Natural killer cell (primary cell): ENCODE results near the gene CCDC12. TPM values are rescaled to one million over a fixed set of nuclear protein-coding genes. Genes with fewer than 3 reads are reported as not detected.
A peak's percentile ranks its signal among the peaks of the same experiment; 100 is the strongest.

Source experiments
- ATAC-seq, 3 donors: fragments of 150-1000 bp in 2 of 3; fragments of 200-7000 bp in 1 of 3; cut with Tn5 transposase; 1 replicate in 1 of 3; 2 replicates in 2 of 3; pipeline ENCODE4 v1.10.0; 2021; ENCODE audit warnings: mild to moderate bottlenecking in 2 of 3, moderate library complexity in 2 of 3
- DNase-seq, 2 donors: peaks; one replicate each; pipeline versions ENCODE4 v3.0.0 to v3.0.0-alpha.2; 2013 to 2021; ENCODE audit warnings: mixed read lengths in 1 of 2
- H3K27ac ChIP-seq: one replicate; pipeline ENCODE4 v1.5.1; 2013; ENCODE audit warnings: mild to moderate bottlenecking, low read length
- H3K27me3 ChIP-seq: one replicate; pipeline ENCODE4 v1.6.1; 2013; ENCODE audit warnings: low read length; ENCODE audit not compliant: control insufficient read depth, insufficient read depth
- H3K36me3 ChIP-seq: one replicate; pipeline ENCODE4 v1.6.1; 2013; ENCODE audit warnings: low read length; ENCODE audit not compliant: control insufficient read depth, insufficient read depth
- H3K4me1 ChIP-seq: one replicate; pipeline ENCODE4 v1.6.1; 2013; ENCODE audit warnings: low read length; ENCODE audit not compliant: control insufficient read depth, insufficient read depth
- H3K4me3 ChIP-seq: one replicate; pipeline ENCODE4 v1.5.1; 2013; ENCODE audit warnings: low read length
- H3K9me3 ChIP-seq: one replicate; pipeline ENCODE4 v1.6.1; 2013; ENCODE audit warnings: low read length; ENCODE audit not compliant: control insufficient read depth, insufficient read depth
- H3K27ac Mint-ChIP-seq, 2 donors: one replicate each; pipeline ENCODE4 v1.8.0; 2022; ENCODE audit warnings: mild to moderate bottlenecking in 2 of 2, mixed read lengths in 2 of 2, moderate library complexity in 1 of 2
- H3K27me3 Mint-ChIP-seq, 2 donors: one replicate each; pipeline ENCODE4 v1.8.0; 2022; ENCODE audit warnings: low read depth in 2 of 2, mixed read lengths in 2 of 2
- H3K36me3 Mint-ChIP-seq: one replicate; pipeline ENCODE4 v1.8.0; 2022; ENCODE audit warnings: mixed read lengths
- H3K4me1 Mint-ChIP-seq, 2 donors: one replicate each; pipeline ENCODE4 v1.8.0; 2022; ENCODE audit warnings: mixed read lengths in 2 of 2
- H3K4me3 Mint-ChIP-seq: one replicate; pipeline ENCODE4 v1.8.0; 2022; ENCODE audit warnings: mild to moderate bottlenecking, moderate library complexity, mixed read lengths
- H3K9me3 Mint-ChIP-seq, 2 donors: one replicate each; pipeline ENCODE4 v1.8.0; 2022; ENCODE audit warnings: mixed read lengths in 2 of 2
- WGBS: methylation state at CpG from one replicate; pipeline ENCODE4 v1.1.7; 2013; ENCODE audit warnings: missing lambda C conversion rate; ENCODE audit not compliant: insufficient coverage; 5-methylcytosine and 5-hydroxymethylcytosine counted together
- intact Hi-C: fragments of 100-400 bp; cut with micrococcal nuclease; formaldehyde crosslinking; loops from one replicate; pipeline ENCODE4 v1.14.2; 2022
- total RNA-seq, 4 donors: library from RNA; stranded (reverse); fragments of 120-200 nt in 1 of 4; gene quantifications; one replicate each; pipeline versions ENCODE4 v1.2.3 to v1.2.4, GENCODE V29; 2013 to 2022
- TF ChIP-seq, protein P1 (sequence below): fragments of 200-600 bp; IDR thresholded peaks from one replicate; pipeline ENCODE4 v1.8.0; 2022; ENCODE audit warnings: antibody characterized with exemption

Gene CCDC12
- total RNA-seq, 3 donors from 2014 or later (not counting 1 experiment from before 2014, with no cell fraction given) = 104 to 114 (median 111) TPM

GRCh38 chr3:46962427-46962826 is 14.1 kb downstream of the CCDC12 start:
- WGBS = 100% methylated on average over 1 of the region's 1 CpG
- H3K27ac Mint-ChIP-seq = peak overlapping the region; percentile 94 to 99
- H3K4me1 ChIP-seq = peaks cover 67% of the 10 kb centered on the region

GRCh38 chr3:46960835-46961234 is 15.7 kb downstream of the CCDC12 start:
- ATAC-seq (no peak), DNase-seq (no peak)
- H3K36me3 Mint-ChIP-seq = no peaks in the 10 kb centered on the region
- peaks cover 8% of the 10 kb centered on the region for H3K36me3 ChIP-seq
- intact Hi-C loops = no loop called here
- H3K27ac ChIP-seq = no peak overlapping the region
- no peak overlapping the region for H3K4me3 ChIP-seq
- H3K4me3 Mint-ChIP-seq = peak overlapping the region; percentile 53
- H3K27ac Mint-ChIP-seq = peak overlapping the region; percentile 94 to 99
- no peaks in the 10 kb centered on the region for H3K27me3 ChIP-seq
- no peaks in the 10 kb centered on the region for H3K9me3 ChIP-seq
- peaks cover 74 to 78% of the 10 kb centered on the region in 2 donors for H3K4me1 Mint-ChIP-seq
- peaks cover 67% of the 10 kb centered on the region for H3K4me1 ChIP-seq
- no peaks in the 10 kb centered on the region for H3K9me3 Mint-ChIP-seq
- TF ChIP-seq, protein P1, sequence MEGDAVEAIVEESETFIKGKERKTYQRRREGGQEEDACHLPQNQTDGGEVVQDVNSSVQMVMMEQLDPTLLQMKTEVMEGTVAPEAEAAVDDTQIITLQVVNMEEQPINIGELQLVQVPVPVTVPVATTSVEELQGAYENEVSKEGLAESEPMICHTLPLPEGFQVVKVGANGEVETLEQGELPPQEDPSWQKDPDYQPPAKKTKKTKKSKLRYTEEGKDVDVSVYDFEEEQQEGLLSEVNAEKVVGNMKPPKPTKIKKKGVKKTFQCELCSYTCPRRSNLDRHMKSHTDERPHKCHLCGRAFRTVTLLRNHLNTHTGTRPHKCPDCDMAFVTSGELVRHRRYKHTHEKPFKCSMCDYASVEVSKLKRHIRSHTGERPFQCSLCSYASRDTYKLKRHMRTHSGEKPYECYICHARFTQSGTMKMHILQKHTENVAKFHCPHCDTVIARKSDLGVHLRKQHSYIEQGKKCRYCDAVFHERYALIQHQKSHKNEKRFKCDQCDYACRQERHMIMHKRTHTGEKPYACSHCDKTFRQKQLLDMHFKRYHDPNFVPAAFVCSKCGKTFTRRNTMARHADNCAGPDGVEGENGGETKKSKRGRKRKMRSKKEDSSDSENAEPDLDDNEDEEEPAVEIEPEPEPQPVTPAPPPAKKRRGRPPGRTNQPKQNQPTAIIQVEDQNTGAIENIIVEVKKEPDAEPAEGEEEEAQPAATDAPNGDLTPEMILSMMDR = no peak
- 90% methylated on average over 1 of the region's 1 CpG for WGBS
- no peaks in the 10 kb centered on the region for H3K27me3 Mint-ChIP-seq

More at GRCh38 chr3:46962427-46962826, 14.1 kb downstream of the CCDC12 start:
- Histone ChIP-seq H3K27me3 (no peaks in the 10 kb centered on the region), H3K36me3 (peaks cover 9% of the 10 kb centered on the region), H3K4me3 (no peak overlapping the region), H3K27ac (no peak overlapping the region), H3K9me3 (no peaks in the 10 kb centered on the region)
- no peak for DNase-seq
- TF ChIP-seq, protein P1 = no peak
- ATAC-seq = no peak
- Mint-ChIP-seq H3K27me3 (no peaks in the 10 kb centered on the region), H3K4me1 (peaks cover 74 to 78% of the 10 kb centered on the region in 2 donors), H3K9me3 (no peaks in the 10 kb centered on the region), H3K4me3 (no peak overlapping the region), H3K36me3 (no peaks in the 10 kb centered on the region)
- intact Hi-C loops = no loop called here

- 74% methylated on average over 4 of the region's 4 CpGs for whole genome bisulfite sequencing
- H3K27ac ChIP-seq = peak overlapping the region; percentile 84
- H3K27ac Mint-ChIP-seq = peak overlapping the region; percentile 94 to 99
- H3K4me1 ChIP-seq = peaks cover 67% of the 10 kb centered on the region
- H3K4me3 Mint-ChIP-seq = peak overlapping the region; percentile 53
- H3K27me3 Mint-ChIP-seq = no peaks in the 10 kb centered on the region
- peaks cover 74 to 78% of the 10 kb centered on the region in 2 donors for H3K4me1 Mint-ChIP-seq
- no peaks in the 10 kb centered on the region for H3K9me3 ChIP-seq
- H3K36me3 Mint-ChIP-seq = no peaks in the 10 kb centered on the region
- ATAC-seq = no peak
- DNase-seq = no peak
- intact Hi-C loops = no loop called here
- peaks cover 3% of the 10 kb centered on the region for H3K36me3 ChIP-seq
- H3K4me3 ChIP-seq = no peak overlapping the region
- H3K27me3 ChIP-seq = no peaks in the 10 kb centered on the region
- H3K9me3 Mint-ChIP-seq = no peaks in the 10 kb centered on the region
- TF ChIP-seq, protein P1 = no peak
Measured at GRCh38 chr3:46960081-46960701, 16.4 kb downstream of the CCDC12 start.

- Histone ChIP-seq H3K4me1 (peaks cover 73% of the 10 kb centered on the region), H3K27ac (peak overlapping the region; percentile 84), H3K27me3 (no peaks in the 10 kb centered on the region), H3K9me3 (no peaks in the 10 kb centered on the region), H3K36me3 (peaks cover 3% of the 10 kb centered on the region), H3K4me3 (no peak overlapping the region)
- TF ChIP-seq, protein P1 = no peak
- H3K9me3 Mint-ChIP-seq = no peaks in the 10 kb centered on the region
- peak overlapping the region; percentile 53 for H3K4me3 Mint-ChIP-seq
- 18% methylated on average over 6 of the region's 6 CpGs for WGBS
- peaks cover 83 to 85% of the 10 kb centered on the region in 2 donors for H3K4me1 Mint-ChIP-seq
- ATAC-seq (peak; percentile 51 to 67 (median 64)), DNase-seq (peak; percentile 44 to 72)
- H3K36me3 Mint-ChIP-seq = no peaks in the 10 kb centered on the region
- intact Hi-C loops = loop anchor here (1.0 kb wide), 1 partner anchor 17 kb away; the partner anchor contains the start of gene CCDC12
- peak overlapping the region; percentile 94 to 99 for H3K27ac Mint-ChIP-seq
- H3K27me3 Mint-ChIP-seq = no peaks in the 10 kb centered on the region
Measured at GRCh38 chr3:46959161-46959511, 17.4 kb downstream of the CCDC12 start.
